Measurements from ENCODE around the gene ZNF770.

ZNF770 gene, protein sequence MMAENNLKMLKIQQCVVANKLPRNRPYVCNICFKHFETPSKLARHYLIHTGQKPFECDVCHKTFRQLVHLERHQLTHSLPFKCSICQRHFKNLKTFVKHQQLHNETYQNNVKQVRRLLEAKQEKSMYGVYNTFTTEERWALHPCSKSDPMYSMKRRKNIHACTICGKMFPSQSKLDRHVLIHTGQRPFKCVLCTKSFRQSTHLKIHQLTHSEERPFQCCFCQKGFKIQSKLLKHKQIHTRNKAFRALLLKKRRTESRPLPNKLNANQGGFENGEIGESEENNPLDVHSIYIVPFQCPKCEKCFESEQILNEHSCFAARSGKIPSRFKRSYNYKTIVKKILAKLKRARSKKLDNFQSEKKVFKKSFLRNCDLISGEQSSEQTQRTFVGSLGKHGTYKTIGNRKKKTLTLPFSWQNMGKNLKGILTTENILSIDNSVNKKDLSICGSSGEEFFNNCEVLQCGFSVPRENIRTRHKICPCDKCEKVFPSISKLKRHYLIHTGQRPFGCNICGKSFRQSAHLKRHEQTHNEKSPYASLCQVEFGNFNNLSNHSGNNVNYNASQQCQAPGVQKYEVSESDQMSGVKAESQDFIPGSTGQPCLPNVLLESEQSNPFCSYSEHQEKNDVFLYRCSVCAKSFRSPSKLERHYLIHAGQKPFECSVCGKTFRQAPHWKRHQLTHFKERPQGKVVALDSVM
- total RNA-seq = 78.7 to 119 reads per million in 2 donors

DNA sequence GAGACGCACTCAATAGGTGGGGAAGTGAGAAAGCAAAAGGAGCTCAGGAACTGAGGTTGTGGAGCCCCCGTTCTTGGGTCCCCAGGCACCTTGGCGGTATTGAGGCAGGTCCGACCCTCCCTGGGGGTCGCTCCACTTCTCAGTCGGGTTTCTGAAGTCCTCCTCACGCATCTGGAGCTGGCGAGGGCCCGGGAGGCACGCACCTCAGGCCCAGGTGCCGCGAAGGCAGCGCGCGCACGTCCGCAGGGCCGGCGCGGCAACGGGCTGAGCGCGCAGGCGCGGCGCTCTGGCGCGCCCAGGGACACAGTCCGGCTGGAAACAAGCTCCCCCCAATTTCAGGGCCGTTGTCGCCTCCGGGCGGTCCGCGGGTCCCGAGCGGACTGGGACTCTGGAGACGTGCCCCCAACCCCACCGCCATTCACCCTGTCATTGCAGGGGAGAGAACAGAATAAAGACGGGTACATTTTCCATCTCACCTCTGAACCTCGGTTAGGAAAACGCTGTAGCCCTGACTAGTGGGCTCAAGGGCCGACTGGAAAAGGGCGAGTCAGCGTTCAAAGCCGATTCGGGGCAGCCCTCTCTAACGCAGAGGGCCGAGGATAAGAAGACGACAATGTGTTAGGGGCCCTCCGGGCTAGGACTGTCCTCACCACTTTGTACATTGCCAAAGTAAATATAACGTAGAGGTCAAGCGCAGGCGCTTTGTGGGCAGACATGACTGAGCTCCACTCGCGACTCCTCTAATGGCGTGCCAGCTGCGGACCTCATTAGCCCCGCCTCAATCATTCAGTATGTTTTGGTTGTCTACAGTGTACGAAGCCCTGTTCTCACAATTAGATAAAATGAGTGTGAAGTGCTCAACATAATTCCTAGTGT is at the start of gene ZNF770:
TSS of gene ZNF770 (minus strand) at position 261 of the 876 bp plus-strand sequence. CDS start 4,853 bp downstream, outside the sequence.
- peak; percentile 70 for DNase-seq

GRCh38 chr15:35028235-35028984 is 40.3 kb upstream of the ZNF770 start:
- DNase-seq = no peak

GRCh38 chr15:35023804-35024203 is 35.7 kb upstream of the ZNF770 start:
- no peak for DNase-seq

DNA sequence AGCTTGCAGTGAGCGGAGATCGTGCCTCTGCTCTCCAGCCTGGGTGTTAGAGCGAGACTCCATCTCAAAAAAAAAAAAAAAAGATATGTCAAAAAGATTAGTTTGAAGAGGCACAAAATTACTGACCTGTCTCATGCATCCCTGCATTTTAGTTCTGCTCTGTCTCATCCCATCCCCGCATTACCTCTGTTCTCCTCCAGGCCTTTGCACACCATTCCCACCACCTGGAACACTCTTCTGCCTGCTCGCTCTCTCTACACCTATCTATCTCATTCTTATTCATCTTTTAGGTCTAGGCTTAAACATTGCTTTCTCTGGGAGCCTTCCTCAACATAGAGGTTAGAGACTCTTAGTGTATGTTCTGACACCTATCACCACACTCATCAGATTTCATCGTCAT is 32.9 kb upstream of the ZNF770 start:
- DNase-seq = no peak

DNA sequence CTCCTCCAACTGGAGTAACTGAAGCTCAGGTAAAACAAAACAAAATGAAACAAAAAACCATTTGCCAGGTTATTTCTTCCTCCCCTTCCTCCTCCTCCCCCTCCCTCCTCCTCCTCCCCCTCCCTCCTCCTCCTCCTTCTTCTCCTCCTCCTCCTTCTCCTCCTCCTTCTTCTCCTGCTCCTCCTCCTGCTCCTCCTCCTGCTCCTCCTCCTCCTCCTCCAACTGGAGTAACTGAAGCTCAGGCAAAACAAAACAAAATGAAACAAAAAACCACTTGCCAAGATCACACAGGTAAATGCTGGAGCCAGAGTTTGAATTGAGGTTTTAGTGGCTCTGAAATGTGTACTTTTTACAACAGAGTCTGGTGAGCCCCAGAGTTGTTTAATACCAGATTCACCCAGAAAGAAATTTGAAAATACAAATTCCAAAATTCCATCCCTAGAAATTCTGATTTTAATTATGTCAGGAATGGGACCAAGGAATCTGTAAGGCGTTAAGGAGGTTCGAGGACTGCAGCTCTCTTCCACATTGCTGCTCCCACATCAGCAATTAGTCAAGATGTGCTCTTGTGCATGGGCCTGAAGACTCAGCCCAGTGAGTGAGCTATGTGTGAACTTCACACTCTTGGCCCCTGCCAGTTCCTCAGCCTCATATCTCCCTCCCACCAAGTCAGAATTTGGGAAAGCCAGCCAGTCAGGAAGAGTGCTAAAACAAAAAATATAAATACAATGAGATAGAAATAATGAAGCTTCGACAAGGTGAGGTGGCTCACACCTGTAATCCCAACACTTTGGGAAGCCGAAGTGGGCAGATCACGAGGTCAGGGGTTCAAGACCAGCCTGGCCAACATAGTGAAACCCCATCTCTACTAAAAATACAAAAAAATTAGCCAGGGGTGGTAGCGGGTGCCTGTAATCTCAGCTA is 31.6 kb upstream of the ZNF770 start:
- DNase-seq = no peak

DNA sequence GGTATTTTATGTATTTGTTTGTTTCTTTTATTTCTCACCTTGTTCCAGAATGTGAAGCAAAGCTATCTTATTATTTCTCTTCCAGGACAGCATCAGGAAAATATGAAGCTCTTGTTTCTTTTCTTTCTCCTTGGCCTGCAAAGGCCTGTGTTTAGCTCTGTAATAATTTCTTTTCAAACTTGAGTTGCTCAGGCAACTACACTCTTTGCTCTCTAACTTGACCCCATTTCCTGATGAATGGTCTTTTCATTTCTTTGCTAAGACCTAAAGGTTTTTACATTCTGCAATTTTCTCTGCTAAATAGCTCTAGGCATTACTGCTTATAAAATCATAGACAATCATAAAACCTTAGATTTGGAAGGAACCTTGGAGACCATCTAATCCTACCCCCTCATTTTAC is 26.2 kb upstream of the ZNF770 start:
- no peak for DNase-seq

DNA sequence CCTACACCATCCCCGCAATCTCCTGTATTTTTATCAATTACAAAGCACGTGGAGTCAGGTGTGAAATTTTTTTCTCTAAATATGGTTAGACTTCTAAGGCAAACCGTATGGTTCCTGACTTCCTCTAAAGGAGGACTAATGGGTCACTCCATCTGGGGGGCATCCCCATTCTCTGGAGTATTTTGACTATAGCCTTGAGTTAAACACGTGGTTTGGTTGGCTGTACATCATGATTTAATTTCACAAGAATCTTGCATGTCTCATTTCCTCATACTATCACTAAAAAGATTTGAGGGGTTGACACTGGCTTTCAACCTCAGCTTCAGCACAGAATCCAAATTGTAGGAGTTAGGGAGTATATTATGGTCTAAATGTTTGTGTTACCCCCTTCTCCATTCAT is 25.3 kb upstream of the ZNF770 start:
- DNase-seq = no peak

- DNase-seq = no peak
Measured at GRCh38 chr15:35007397-35007796, 19.3 kb upstream of the ZNF770 start.

GRCh38 chr15:35005933-35006332 is 17.8 kb upstream of the ZNF770 start:
- DNase-seq = no peak

- no peak for DNase-seq
Measured at GRCh38 chr15:35003928-35004327, 15.8 kb upstream of the ZNF770 start.

DNA sequence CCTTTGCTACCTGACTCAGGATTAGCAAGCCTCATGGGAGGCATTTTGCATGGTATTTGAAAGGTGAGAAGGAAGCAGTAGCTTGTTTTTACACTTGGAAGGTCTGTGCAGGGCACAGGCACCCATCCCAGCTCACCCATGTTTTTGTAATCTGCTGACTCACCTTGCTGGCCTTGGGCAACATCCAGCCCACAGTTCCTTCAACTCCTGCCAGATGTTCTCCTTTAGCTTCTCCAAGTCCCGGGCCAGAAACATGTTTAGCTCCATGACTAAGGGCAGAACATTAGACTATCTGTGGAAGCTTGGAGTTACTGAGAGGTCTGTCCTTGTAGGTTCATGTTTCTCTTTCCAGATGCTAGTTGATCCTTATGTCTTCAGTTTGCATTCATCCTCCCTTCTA is 12.4 kb upstream of the ZNF770 start:
- no peak for DNase-seq

DNA sequence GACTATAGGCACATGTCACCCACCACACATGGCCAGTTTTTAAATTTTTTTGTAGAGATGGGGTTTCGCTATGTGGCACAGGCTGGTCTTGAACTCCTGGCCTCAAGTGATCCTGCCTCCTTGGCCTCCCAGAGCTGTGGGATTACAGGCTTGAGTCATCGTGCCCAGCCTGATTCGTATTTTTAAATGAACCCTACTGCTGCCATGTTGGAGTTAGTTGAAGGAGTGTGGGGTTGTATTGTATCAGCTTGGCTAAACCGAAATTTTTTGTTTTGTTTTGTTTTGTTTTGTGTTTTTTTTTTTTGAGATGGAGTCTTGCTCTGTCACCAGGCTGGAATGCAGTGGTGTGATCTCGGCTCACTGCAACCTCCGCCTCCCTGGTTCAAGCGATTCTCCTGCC is 11.8 kb upstream of the ZNF770 start:
- no peak for DNase-seq

DNA sequence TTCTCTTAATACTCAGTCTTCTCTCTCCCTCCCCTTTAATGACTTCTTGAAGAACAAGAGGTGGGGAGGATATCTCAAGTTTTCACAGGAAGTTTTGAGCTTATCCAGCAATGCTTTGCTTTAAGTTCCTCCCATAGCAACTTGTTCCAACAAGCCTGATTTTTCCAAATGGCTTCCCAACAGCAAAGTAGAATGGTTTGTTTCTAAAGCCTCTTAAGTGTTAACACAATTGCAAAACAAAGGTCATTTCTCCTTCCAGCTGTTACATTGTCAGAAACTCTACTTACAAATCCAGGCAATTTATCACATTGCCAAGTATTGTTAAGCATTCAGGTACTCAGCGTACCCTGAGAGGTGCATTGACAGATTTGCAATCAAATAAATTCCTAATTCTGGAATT is 6.8 kb upstream of the ZNF770 start:
- DNase-seq = no peak

GRCh38 chr15:34993877-34994276 is 5.8 kb upstream of the ZNF770 start:
- DNase-seq = no peak

- DNase-seq = no peak
Measured at GRCh38 chr15:34993412-34993811, 5.3 kb upstream of the ZNF770 start.

GRCh38 chr15:34987609-34988026 is 469 bp downstream of the ZNF770 start:
- no peak for DNase-seq

- DNase-seq = no peak
Measured at GRCh38 chr15:34986771-34987480, 1.2 kb downstream of the ZNF770 start.

GRCh38 chr15:34986326-34986725 is 1.8 kb downstream of the ZNF770 start:
- DNase-seq = no peak

GRCh38 chr15:34984889-34985630 is 3.0 kb downstream of the ZNF770 start:
- DNase-seq = no peak

DNA sequence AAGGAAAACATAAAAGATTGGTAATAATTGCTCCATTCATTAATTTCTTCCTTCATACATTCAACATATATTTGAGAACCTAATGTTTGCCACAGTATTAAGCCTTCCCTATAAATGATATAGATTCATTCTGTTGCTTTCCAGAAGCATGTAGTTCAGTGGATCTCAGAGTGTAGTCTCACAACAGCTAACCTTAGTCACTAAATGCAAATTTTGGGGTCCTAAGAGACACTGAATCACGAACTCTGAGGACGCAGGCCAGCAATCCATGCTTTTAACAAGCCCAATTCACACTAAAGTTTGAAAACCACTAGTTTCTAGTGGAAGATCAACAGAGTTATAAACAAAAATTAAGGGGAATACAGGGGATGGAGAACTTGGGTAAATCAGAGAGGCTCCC is 11.3 kb downstream of the ZNF770 start:
- DNase-seq = no peak
